ENCODE results near the gene ECSIT.

GRCh38 chr19:11551603-11552235 is 22.8 kb upstream of the ECSIT start:
- TF ChIP-seq POLR2AphosphoS5 (IDR thresholded peaks at IDR 0.05; ENCODE audit: low read depth, low read length) (no peak), POLR2A (IDR thresholded peaks at IDR 0.05; ENCODE audit: low read depth, low read length) (no peak)
